GM06990 (cell line): ENCODE measurements around the gene ADRA2C.
"Not testable (repeated sequence)": the region's sequence is repeated elsewhere in the genome, so short reads cannot be mapped to it uniquely, and the experiment has no call there.

Experiments used
- DNase-seq: peaks from one replicate; pipeline ENCODE4 v3.0.0-alpha.2; 2011; ENCODE audit not compliant: insufficient read length; ENCODE audit errors: extremely low read depth
- H3K27me3 ChIP-seq: replicated peaks from 2 replicates; pipeline ENCODE4 v1.6.0; 2011; ENCODE audit warnings: low read length; ENCODE audit not compliant: control insufficient read depth, insufficient read depth
- H3K36me3 ChIP-seq: 2 replicates; pipeline ENCODE4 v1.5.1; 2011; ENCODE audit warnings: low read length; ENCODE audit not compliant: control insufficient read depth, insufficient read depth
- H3K4me3 ChIP-seq: replicated peaks from 2 replicates; pipeline ENCODE4 v1.5.1; 2011; ENCODE audit warnings: low read depth, mild to moderate bottlenecking, control low read depth, low read length
- CTCF ChIP-seq: IDR thresholded peaks from 2 replicates; pipeline ENCODE4 v1.5.1; 2011; ENCODE audit warnings: low read length, control low read depth, mild to moderate bottlenecking, inconsistent platforms; ENCODE audit not compliant: insufficient read depth, poor library complexity, severe bottlenecking

ADRA2C gene

DNA sequence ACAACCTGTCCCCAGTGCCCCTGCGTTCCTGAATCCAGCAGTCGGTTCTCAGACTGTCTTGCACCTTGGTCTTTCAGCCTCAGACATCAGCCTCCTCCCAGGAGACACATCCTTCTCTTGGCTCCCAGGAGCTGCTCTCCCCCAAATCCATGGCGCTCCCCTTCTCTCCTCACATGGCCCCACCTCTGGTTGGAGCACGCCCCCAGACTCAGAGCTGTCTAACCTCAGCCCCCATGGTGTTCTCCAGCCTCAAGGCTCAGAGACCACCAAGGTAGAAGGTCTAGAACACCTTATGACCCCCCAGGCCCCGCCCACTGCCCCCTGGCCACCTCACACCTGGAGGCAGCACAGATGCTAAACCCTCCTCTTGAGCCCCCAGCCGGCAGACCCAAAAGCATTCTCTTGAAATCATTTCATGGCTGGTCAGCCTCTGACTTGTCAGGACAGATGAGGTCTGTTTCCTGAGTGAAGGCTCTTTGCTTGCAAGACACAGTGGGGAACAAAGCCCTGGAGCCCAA, 47.9 kb downstream of the ADRA2C start:
- no peak for DNase-seq
- Histone ChIP-seq H3K36me3 (no peaks in the 10 kb centered on the region), H3K27me3 (no peaks in the 10 kb centered on the region), H3K4me3 (no peak overlapping the region)
- TF ChIP-seq CTCF = no peak

- not testable (repeated sequence) for H3K4me3 ChIP-seq, DNase-seq, H3K27me3 ChIP-seq, H3K36me3 ChIP-seq
Observed at GRCh38 chr4:3814838-3815237, 48.7 kb downstream of the ADRA2C start.

- TF ChIP-seq CTCF = no peak
- Histone ChIP-seq H3K36me3 (no peaks in the 10 kb centered on the region), H3K4me3 (no peak overlapping the region), H3K27me3 (no peaks in the 10 kb centered on the region)
- DNase-seq = no peak
Observed at GRCh38 chr4:3816256-3816825, 50.2 kb downstream of the ADRA2C start.

GRCh38 chr4:3816983-3817960, 51.1 kb downstream of the ADRA2C start:
- Histone ChIP-seq H3K27me3 (no peaks in the 10 kb centered on the region), H3K4me3 (no peak overlapping the region), H3K36me3 (no peaks in the 10 kb centered on the region)
- no peak for TF ChIP-seq CTCF
- no peak for DNase-seq
